Middle frontal gyrus (tissue), 1 donor: ENCODE measurements around the gene ZMYND19.
"Not testable (repeated sequence)": the region's sequence is repeated elsewhere in the genome, so short reads cannot be mapped to it uniquely, and the experiment has no call there.

ENCODE experiments used
- DNase-seq: peaks from one replicate; pipeline ENCODE4 v3.0.0-alpha.2; 2015; ENCODE audit warnings: low spot score; ENCODE audit errors: extremely low spot score

Gene ZMYND19

GRCh38 chr9:137558127-137558526 is 32.2 kb downstream of the ZMYND19 start:
- no peak for DNase-seq

- DNase-seq: no peak
Measured at GRCh38 chr9:137556069-137556838, 34.1 kb downstream of the ZMYND19 start.

- DNase-seq: no peak
Measured at GRCh38 chr9:137555179-137555578, 35.1 kb downstream of the ZMYND19 start.

GRCh38 chr9:137554349-137554748 is 36.0 kb downstream of the ZMYND19 start:
- no peak for DNase-seq

- not testable (repeated sequence) for DNase-seq
Measured at GRCh38 chr9:137553654-137554053, 36.7 kb downstream of the ZMYND19 start.

- DNase-seq: no peak
Measured at GRCh38 chr9:137552022-137552768, 38.1 kb downstream of the ZMYND19 start.

GRCh38 chr9:137551264-137552021 is 38.9 kb downstream of the ZMYND19 start, which contains the start of gene MRPL41:
Gene MRPL41 (plus strand): TSS chr9:137551879. CDS start chr9:137552082, 203 bp downstream.
- DNase-seq: peak; percentile 84

GRCh38 chr9:137550958-137551263 is 39.4 kb downstream of the ZMYND19 start:
- not testable (repeated sequence) for DNase-seq

- peak; percentile 61 for DNase-seq
Measured at GRCh38 chr9:137550231-137550621, 40.1 kb downstream of the ZMYND19 start, which contains the start of gene PNPLA7. Gene PNPLA7 (minus strand): TSS chr9:137550402. CDS start chr9:137550197, 205 bp downstream.

GRCh38 chr9:137547687-137548543 is 42.4 kb downstream of the ZMYND19 start:
- DNase-seq: no peak

- DNase-seq: no peak
Measured at GRCh38 chr9:137545123-137545522, 45.2 kb downstream of the ZMYND19 start.

GRCh38 chr9:137544176-137544760 is 46.0 kb downstream of the ZMYND19 start:
- DNase-seq: no peak

- DNase-seq: no peak
Measured at GRCh38 chr9:137543237-137543963, 46.9 kb downstream of the ZMYND19 start.

- no peak for DNase-seq
Measured at GRCh38 chr9:137542486-137542885, 47.8 kb downstream of the ZMYND19 start.

- DNase-seq: no peak
Measured at GRCh38 chr9:137540536-137540935, 49.8 kb downstream of the ZMYND19 start.

- no peak for DNase-seq
Measured at GRCh38 chr9:137538058-137538457, 52.3 kb downstream of the ZMYND19 start.

GRCh38 chr9:137536594-137537131 is 53.6 kb downstream of the ZMYND19 start:
- DNase-seq: not testable (repeated sequence)

GRCh38 chr9:137535120-137535428 is 55.2 kb downstream of the ZMYND19 start:
- no peak for DNase-seq

GRCh38 chr9:137534256-137535119 is 55.8 kb downstream of the ZMYND19 start:
- no peak for DNase-seq
